Activated CD8-positive, alpha-beta memory T cell treated with anti-CD3 and anti-CD28 coated beads for 4 hours (primary cell): ENCODE data around the gene C10orf105.

ENCODE experiments used
- DNase-seq, 2 donors: peaks; one replicate each; pipeline ENCODE4 v3.0.0-alpha.2; 2020; ENCODE audit warnings: low read depth in 2 of 2

C10orf105 gene

DNA sequence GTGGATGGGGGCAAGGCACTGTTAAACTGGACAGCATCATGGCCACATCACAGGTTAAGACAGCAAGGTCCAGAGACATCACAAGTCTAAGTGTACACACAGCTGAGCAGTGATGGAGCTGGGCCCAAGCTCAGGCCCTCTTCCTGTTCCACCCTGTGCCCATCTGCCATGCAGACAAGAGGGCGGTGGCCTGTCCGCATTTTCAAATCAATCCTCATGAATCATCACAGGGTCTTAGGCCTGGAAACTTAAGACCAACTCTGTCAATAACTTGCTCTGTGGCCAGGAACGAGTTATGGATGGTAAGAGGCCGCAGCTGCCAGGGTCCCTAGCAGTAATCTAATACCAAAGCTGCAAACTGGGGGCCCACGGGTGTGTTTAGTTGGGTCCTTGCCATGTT is 3.2 kb downstream of the C10orf105 start:
- no peak for DNase-seq

DNA sequence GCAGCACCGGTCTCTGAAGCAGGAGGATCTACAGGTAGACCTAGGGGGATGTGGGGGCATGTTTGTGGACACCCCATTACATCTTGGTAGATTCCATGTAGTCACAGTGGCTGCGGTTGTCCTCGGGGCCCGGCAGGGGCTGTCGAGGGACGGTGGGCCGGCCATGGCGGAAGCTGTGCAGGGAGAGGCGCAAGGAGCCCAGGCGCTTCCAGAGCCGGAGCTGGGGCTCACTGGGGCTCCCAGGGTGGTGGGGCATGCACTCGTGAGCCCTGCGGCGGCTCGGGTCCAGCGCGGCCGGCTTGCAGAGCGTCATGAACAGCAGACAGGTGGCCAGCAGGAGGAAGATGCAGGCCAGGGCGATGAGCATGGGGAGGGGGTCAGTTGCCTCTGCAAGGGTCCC is 3.7 kb downstream of the C10orf105 start:
- DNase-seq = no peak

DNA sequence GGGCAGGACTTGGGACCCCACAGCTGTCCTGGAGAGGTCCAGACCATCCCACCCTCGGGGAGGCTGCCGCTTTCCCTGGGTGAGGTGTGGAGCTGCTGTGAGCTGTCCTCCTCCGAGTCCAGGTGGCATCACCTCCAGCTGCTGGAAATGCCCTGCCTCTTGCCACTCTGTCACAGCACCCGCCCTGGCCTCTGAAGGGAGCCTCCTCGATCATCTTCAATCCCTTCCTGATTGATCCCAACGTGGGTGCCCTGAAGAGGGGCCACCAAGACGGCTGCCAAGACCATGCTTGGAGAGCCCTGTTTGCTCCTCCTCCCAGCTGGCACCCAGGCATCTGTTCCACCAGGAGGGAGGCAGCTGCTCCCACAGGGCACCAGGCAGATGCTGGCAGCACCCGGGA is 4.6 kb downstream of the C10orf105 start:
- no peak for DNase-seq

DNA sequence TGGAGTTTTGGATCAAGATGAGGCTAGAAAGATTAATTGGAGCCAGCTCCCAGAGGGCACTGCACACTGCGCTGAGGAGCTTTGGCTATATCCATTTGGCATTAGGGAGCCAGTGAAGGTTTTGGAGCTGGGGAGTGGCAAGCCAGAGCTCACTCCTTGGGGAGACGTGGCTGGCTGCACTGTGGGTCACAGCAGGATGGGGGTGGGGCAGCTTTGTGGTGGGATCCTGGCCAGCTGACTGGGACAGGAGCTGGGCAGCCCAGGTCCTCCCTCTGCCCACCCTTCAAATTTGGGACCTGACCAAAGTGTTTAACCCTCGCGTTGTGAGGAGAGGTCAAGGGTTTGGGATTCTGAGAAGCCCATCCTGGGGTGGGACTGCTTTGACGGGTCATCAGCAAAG is 5.0 kb downstream of the C10orf105 start:
- DNase-seq = no peak

DNA sequence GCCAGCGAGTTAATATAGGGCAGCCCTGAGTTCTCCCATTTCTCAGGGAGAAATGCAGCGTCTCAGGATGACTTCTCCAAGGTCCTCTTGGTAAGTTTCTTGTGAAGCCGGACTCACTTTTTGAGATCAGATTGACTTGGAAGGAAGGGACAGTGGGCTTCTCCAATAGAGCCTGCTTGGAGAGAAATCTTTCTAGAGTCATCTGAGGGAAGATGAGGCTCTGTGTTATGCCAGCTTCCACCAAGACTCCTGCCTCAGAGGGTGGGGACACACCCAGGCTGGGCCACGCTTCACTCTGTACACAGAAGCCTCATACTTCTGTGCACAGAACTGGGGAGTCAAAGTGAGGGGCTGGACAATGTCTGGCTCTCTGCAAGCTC is 5.6 kb downstream of the C10orf105 start:
- DNase-seq = no peak

DNA sequence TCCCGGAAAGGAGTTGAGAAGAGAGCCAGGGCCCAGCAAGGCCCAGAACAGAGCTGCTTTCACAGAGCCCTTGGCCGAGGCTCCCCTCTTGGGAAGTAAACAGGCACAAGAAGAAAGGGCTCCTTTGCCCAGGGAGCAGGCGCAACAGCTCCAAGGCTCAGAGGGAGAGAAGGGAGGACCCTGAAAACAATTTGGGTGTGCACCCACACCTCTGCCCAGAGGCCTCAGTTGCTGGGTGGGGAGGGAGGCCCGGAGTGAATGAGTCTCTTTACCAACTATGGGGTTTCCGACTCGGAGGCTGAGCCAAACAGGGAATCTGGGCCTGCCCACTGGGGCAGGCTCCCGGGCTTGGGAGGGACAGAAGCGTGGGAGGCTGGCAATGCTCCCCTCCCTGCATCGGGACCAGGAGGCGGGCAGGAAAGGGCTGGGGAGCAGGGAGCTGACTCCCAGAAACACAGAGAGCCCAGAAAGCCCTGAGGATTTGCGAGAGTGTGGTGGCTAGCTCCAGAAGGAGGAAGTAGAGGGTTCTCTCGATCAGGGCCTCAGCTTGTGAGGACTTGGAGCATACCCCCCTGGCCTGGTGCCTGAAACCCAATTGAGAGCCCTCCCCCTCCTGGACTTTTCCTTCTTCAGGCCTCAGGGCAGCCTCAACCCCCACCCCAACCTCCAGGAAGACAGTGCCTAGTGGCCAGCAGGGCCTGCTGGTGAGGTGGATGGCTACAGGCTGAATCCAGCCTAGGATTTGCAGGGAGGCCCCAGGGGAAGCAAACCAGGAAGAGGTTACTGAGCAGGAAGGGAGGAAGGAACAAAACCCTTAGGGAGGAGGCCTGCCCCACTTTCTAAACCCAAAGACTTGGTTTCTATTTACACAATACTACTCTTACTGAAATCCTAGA is 6.2 kb downstream of the C10orf105 start:
- no peak for DNase-seq

DNA sequence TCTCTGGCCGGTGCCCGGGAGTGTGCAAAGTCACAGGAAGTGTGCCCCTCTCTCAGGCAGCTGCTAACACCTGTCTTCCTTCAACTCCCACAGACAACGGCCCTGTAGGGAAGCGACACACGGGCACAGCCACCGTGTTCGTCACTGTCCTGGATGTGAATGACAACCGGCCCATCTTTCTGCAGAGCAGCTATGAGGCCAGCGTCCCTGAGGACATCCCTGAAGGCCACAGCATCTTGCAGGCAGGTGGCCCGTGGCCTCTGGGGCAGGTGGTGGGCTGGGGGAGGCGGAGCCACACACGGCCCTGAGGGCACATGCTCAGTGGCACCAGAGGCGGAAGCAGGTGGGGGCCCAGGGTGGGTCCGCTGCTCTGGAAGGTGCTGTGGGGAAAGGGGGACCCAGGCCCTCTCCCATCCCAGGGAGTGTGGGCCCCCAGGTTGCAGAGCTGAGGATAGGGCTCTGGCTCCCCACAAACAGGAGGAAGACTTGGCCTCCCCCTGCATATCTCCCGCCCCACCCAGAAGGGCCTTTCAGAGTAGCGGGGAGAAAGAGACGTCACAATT is 6.9 kb downstream of the C10orf105 start:
- DNase-seq = no peak

DNA sequence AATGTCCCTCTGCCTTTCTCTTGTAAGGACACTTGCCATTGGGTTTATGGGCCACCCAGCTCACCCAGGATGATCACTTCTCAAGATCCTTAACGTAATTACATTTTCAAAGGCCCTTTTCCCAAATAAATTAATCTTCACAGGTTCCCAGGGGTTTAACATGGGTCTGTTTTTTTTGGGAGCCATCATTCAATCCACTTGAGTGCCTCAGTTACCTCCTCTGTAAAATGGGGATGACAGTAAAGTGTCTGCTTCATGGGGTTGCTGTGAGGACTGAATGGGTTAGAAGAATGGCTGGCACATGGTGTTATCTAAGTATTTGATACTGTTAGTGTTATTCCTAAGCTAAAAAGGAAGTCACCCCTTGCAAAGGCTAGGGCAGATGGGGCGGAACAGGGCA is 7.4 kb downstream of the C10orf105 start:
- no peak for DNase-seq

DNA sequence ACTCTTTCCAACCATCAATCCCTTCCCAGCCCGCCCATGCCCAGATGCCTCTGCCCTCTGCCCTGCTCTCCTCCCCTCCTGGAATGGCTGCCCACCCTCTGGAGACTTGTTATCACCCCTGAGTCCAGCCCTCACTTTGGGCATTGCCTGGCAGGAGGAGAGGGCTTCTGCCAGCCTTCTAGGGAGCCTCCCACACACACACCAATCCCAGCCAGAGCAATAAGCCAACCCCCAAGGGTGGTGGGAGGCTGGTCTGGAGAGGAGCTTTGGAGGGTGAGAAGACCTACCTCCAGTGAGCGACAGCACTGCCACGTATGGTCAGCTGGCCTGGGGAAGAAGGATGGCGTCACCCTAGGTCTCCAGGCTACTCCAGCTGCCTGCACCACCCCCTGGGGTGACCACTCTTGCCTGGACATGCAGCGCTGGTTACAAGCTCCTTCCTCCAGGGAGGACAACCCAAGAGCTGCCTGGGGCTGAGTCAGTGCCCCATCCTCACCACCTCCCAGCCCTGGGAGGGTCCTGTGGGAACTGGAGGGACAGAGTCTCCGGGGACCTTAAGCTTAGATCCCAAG is 8.4 kb downstream of the C10orf105 start:
- DNase-seq = no peak

DNA sequence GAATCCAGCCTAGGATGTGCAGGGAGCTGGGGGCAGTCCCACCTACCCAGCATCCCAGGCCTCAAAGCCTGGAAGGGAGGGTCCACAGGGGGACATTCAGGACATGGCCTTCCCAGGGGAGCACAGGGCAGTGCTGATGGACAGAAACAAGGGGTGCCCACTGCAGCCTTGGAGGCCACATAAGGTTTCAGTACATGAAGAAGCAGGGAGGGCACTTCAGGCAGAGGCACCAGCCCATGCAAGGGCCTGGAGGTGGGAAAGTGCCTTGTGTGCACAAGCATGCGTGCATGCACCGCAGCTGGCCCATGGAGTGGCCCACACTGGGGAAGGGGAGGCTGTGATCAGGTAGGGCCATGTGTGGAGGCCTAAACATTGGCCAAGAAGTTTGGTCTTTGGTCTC is 9.1 kb downstream of the C10orf105 start:
- no peak for DNase-seq

DNA sequence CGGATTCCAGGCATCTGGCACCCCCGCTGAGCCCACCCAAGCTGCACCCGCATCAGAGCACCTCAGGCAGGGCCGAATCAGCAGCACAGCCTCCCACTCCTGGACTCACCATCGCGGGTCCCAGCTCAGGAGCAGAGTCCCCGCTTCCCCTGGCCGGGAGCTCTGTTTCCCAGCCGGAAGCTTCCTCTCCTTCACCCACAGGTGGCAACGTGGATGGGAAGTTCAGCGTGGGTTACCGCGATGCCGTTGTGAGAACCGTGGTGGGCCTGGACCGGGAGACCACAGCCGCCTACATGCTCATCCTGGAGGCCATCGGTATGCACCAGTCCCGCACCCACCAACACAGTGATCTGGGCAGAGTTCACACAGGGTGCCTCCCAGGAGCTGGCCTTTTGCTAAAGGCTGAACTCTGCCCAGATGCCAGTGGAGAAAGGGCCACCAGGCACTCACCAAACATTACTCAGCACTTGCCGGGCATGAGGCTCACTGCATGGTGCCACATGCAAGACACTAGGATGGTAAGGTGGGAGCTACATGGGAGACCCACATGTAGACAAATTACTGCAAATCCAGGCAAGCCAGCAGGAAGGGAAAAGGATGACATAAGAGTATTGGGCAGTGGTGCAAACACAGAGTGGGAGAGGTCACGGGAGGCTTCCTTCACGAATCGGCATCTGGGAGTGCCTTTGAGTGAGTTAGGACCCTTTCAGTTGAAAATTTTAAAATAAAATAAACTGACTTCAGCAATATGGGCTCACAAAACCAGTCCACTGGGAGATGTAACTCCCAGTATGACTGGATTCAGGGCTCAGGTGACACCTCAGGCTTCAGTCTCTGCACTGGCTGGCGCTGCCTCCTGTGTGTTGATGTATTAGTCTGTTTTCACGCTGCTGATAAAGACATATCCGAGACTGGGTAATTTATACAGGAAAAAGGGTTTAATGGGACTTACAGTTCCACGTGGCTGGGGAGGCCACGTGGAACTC is 10.4 kb downstream of the C10orf105 start:
- no peak for DNase-seq

DNA sequence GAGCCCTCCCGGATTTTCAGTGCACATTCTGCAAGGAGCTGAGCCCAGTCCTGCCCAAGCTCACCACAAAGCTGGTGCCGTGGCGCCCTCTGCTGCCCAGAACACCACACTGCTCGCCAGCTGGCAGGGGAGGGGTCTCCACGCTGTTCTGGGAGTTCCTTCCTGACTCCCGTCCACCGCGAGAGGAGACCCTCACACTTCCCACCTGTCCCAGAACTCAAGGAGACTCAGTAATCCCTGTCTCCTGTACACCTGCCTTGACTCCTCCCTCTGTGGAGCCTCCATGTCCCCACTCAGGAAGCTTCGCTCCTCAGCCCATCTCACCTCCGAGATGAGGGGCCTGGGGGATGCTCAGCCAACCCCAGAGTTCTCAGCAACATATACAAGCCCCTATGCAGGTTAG is 11.3 kb downstream of the C10orf105 start:
- DNase-seq = peak in 1 of 2 donors; percentile 28

DNA sequence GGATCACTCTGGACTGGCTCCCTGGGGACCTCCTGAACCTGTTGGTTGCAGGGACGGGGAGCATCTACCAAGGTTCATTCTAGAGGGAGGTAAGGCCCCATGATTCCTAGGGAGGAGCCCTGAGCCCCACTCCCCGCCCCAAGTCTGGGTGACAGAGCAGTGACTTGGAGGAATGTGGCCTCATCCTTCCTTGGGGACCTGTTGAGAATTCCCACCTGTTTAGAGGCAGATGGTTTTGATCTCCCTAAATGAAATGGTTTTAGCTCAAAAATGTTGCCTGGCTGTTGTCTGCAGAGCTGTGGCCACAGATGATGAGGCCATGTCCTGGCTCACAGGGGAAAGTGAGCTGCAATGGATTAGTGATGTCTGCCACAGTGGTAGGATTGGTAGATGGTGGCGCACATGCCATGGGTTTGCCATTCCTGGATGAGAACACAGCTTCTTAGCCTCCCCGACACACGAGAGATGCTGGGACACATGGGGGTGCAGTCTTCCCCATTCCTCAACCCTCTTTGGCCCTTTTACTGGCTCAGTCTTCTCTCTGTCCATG is 12.3 kb downstream of the C10orf105 start:
- no peak for DNase-seq

DNA sequence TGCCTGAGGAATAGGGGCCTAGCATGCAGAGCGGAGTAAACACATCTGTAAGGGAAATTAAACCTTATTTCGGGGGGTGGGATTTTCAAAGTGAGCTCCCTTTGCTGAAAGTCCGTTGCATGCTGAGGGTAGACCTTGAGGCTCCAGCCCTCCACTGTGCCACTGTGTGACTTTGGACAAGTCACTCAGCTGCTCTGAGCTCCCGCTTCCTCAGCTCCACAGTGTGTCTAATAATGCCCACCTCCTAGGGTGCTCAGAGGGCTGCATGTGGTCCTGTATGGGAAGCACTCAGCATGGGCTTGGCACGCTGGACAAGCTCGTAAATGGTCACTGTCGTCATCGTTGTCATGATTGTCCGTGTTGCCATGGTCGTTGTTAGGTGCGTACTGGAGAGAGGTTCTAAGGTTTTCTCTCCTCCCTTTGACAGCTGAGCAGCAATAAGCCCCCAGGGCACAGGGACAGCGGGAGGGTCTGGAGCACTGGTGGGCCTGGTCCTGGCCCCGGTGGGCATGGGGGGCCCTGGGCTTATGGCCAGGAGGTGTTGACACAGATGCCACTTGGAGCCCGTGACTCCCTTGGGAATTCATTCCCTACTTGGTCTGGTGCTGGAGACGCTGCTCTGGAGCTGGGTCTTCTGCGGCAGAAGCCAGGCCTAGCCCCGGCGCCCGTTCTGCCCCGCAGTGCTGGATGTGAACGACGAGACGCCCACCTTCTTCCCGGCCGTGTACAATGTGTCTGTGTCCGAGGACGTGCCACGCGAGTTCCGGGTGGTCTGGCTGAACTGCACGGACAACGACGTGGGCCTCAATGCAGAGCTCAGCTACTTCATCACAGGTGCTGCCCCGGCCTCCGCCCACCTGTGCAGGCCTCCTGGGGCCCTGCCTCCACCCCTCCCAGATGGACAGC is 13.1 kb downstream of the C10orf105 start:
- no peak for DNase-seq

DNA sequence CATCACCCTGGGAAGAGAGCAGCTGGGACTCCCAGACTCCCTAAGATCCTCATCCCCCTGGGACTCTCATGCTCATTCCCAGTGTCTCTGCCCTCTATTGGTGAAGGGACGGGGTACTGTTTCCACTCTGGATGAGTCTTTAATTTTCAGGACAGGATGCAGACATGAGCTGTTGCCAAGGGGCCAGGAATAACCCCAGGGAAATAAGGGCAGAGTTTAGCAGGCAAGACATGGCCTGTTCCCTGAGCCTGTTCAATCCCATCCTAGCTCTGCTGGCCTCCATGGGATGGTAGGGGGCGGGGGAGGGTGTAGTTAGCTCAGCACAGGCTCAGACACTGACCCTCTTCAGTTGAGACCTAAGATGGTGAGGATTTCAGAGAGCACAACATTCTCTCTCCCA is 14.0 kb downstream of the C10orf105 start:
- no peak for DNase-seq

DNA sequence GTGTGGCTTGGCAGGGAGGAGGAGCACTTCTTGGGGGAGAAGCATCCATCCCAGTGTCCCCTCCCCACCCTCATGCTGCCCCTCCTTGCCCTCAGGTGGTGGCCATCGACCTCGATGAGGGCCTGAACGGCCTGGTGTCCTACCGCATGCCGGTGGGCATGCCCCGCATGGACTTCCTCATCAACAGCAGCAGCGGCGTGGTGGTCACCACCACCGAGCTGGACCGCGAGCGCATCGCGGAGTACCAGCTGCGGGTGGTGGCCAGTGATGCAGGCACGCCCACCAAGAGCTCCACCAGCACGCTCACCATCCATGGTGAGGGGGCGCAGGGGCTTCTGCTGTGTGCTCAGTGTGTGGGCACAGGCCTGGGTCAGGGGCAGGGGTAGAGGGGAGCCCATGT is 14.8 kb downstream of the C10orf105 start:
- DNase-seq = no peak

DNA sequence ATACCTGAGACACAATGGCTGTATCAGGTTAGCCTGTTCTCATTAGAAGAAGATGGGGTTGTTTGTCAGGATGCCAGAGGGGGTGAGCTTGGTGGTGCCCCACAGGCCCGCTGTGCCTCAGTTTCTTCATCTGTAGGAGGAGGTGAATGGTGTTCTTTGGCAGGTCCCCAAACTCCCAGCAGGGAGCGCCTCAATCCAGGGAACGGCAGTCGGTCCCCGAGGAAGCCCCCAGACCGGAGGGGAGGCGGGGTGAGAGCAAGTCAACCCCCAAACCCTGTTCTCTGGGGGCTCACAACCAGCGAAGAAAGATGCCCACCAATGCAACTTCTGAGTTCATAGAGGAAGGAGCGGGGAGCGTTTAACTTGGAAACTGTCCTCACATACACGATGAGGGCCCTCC is 16.0 kb downstream of the C10orf105 start:
- DNase-seq = no peak

DNA sequence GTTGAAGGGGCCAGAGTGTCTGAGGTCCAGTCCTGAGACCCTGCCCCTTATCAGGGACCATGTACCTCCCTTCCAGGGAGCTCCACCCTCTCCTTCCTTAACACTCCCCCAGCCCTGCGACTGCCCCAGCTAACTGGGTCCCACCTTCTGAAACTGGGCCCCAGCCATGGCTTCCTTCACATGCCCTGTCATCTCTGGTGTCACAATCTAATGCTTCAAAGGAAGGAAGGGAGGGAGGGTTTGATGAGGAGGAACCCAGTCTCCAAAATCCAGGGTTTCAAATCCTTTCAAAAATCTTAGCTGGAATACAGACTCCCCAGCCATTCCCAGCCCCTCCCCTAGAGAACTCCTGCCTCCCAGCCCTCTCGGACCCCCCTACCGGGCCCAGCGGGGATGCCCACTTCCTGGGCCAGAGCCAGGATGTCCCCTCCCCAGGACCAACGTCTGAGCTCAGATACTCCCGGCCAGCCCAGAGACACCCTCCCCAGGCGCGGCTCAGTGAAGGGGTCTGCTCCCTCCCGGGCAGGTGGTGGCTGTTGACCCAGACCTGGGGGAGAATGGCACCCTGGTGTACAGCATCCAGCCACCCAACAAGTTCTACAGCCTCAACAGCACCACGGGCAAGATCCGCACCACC is 18.0 kb downstream of the C10orf105 start:
- no peak for DNase-seq

DNA sequence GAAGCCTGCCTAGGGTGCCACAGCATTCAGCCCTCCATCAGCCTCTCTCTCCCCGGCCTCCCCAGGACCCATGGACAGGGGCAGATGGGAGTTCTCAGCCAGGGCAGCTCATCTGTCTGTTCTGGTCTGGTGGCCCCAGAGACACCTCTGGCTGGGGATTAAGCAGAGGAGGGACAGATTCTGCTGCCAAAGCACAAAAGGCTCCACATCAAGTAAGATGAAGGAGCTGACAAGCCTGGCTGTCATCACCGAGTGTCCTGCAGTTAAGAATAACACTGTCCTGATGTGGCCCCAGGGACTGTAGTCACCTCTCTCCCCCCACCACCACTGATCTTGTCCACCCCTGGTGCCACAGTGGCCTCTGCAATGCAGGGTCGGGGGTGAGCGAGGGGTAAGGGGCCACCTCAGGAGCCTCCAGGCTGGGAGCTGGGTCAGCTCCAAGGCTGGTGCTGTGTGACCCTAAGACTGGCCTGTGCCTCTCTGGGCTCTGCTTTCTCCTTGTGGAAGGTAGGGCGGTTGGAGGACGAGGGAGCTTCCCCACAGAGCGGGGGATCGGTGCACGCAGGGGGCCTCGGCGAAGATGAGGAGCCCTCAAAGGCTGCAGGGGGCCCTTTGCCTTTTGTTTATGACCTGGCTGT is 18.7 kb downstream of the C10orf105 start:
- DNase-seq = no peak

DNA sequence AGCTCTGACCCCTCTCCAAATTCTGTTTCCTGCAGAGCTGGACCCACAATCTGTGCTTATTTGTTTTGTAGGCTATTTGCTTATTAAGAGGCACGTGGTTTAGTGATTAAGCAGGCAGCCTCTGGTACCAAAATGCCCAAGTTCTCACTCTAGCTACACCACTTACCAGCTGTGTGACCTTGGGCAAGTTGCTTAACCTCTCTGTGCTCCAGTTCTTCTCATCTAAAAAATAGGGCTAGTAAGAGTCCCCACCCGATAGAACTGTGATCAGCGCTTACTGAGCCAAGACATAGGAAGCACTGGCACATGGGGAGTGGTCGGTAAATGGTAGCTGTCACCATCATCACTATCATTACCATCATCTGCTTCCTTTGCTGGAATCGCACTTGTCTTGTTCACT is 20.8 kb downstream of the C10orf105 start:
- DNase-seq = no peak
